ENCODE measurements around the gene PDE4DIP.
"Not testable (repeated sequence)": the region's sequence is repeated elsewhere in the genome, so short reads cannot be mapped to it uniquely, and the experiment has no call there.

- not testable (repeated sequence) for TF ChIP-seq CTCF (IDR thresholded peaks at IDR 0.05; ENCODE audit: low read length); EZH2 (IDR thresholded peaks at IDR 0.05; ENCODE audit: borderline replicate concordance, low read length)
Observed at GRCh38 chr1:148909219-148909826, 65.1 kb downstream of the PDE4DIP start.

All from OCI-LY1 (cell line).